ENCODE data around the gene PTPRN2.

GRCh38 chr7:158448430-158449100, 139.1 kb downstream of the PTPRN2 start:
- no peak for TF ChIP-seq POLR2AphosphoS5 (IDR thresholded peaks at IDR 0.05; ENCODE audit: control insufficient read depth, insufficient read depth, low read depth, low read length)
- TF ChIP-seq ATF7 (IDR thresholded peaks at IDR 0.05): no peak
- no peak for TF ChIP-seq REST (IDR thresholded peaks at IDR 0.05; ENCODE audit: borderline replicate concordance)
- TF ChIP-seq REST (CRISPR knock-in tag; IDR thresholded peaks at IDR 0.05; ENCODE audit: low read depth): no peak
- no peak for TF ChIP-seq ARNT (IDR thresholded peaks at IDR 0.05)
- TF ChIP-seq ZNF384 (IDR thresholded peaks at IDR 0.05; ENCODE audit: low read depth, low read length): no peak
- TF ChIP-seq CEBPG (CRISPR knock-in tag; IDR thresholded peaks at IDR 0.05): no peak
- TF ChIP-seq CEBPG (tag; conservative IDR thresholded peaks at IDR 0.05 in 1 of 2, IDR thresholded peaks at IDR 0.05 in 1 of 2): no peak
- TF ChIP-seq NFYB (IDR thresholded peaks at IDR 0.05; ENCODE audit: extremely low read depth, insufficient read length): no peak
- TF ChIP-seq ZNF143 (CRISPR knock-in tag; IDR thresholded peaks at IDR 0.05): no peak
- TF ChIP-seq NR2C2 (CRISPR knock-in tag; IDR thresholded peaks at IDR 0.05): no peak
- TF ChIP-seq NR2C2 (tag; IDR thresholded peaks at IDR 0.05): no peak
- TF ChIP-seq FIP1L1 (IDR thresholded peaks at IDR 0.05; ENCODE audit: low read depth, low read length, poor library complexity, severe bottlenecking): no peak
- no peak for TF ChIP-seq KLF13 (tag; IDR thresholded peaks at IDR 0.05; ENCODE audit: borderline replicate concordance, low read depth)
- TF ChIP-seq, protein P1, sequence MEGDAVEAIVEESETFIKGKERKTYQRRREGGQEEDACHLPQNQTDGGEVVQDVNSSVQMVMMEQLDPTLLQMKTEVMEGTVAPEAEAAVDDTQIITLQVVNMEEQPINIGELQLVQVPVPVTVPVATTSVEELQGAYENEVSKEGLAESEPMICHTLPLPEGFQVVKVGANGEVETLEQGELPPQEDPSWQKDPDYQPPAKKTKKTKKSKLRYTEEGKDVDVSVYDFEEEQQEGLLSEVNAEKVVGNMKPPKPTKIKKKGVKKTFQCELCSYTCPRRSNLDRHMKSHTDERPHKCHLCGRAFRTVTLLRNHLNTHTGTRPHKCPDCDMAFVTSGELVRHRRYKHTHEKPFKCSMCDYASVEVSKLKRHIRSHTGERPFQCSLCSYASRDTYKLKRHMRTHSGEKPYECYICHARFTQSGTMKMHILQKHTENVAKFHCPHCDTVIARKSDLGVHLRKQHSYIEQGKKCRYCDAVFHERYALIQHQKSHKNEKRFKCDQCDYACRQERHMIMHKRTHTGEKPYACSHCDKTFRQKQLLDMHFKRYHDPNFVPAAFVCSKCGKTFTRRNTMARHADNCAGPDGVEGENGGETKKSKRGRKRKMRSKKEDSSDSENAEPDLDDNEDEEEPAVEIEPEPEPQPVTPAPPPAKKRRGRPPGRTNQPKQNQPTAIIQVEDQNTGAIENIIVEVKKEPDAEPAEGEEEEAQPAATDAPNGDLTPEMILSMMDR (IDR thresholded peaks at IDR 0.05 in 2 of 3, conservative IDR thresholded peaks at IDR 0.05 in 1 of 3; ENCODE audit: insufficient read depth in 2 of 3, low read depth in 1 of 3, low read length in 3 of 3): no peak
